GM21619 (cell line): ENCODE data around the gene CHTF8.
"Not testable (repeated sequence)": the region's sequence is repeated elsewhere in the genome, so short reads cannot be mapped to it uniquely, and the experiment has no call there.

Experiments used
- ATAC-seq: cut with Tn5 transposase; IDR thresholded peaks from one replicate; pipeline ENCODE4 v1.9.1; 2021; ENCODE audit not compliant: unreplicated experiment

Gene CHTF8

DNA sequence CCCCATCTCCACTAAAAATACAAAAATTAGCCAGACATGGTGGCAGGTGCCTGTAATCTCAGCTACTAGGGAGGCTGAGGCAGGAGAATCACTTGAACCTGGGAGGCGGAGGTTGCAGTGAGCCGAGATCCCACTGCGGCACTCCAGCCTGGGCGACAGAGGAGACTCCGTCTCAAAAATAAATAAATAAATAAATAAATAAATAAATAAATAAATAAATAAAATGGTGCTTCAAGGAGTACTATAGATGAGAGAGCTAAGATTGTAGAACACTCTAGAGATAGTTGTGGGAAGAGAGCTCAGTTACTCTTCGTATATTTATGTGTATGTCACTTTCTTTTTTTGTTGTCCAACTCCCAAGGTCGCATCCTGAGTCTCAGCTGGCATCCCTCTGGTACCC, 7.1 kb upstream of the CHTF8 start:
- not testable (repeated sequence) for ATAC-seq

DNA sequence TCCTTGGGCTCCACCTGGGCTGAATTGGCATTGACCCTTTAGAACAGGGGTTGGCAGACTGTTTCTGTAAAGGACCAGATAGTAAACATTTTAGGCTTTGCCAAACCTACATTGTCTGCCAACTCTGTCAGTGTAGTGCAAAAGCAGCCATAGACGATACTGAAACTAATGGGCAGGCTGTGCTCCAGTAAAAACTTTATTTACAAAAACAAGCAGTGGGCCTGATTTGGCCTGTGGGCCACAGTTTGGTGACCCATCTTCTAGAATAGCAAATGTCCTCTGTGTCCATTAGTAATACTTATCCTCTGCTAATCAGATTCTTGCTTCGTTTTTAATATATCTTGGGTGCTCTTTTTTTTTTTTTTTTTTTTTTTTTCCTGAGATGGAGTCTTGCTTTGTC, 6.2 kb upstream of the CHTF8 start:
- ATAC-seq, result no peak

- no peak for ATAC-seq
Measured at GRCh38 chr16:69133373-69133954, 1.1 kb upstream of the CHTF8 start.

DNA sequence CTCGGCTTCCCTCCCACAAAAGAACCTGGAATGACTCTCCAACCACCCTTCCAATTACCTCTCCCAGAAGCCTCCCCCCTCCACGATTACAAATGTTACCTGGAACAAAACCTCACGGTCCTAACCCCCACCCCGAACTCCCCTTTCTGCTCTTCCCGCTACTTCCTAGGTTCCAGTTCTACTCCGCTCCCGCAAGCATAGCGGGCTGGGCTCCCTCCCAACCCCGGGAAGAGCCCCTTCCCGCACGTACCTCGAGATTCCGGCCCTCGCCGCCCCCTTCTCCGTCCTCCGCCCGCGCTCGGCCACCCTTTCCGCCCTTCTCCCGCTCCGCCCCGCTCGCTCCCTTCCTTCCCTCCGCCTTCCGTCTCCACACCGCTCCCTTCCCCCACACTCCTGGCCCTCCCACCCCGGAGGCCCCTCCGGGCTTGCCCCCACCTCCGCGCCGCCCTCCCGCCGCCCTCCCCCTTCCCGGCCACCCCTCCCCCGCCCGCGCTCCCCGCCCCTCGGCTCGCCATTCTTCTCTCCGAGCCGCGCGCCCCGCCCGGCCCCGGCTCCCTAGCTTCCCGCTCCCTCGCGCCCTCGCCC, 457 bp downstream of the CHTF8 start:
- peak; percentile 35 for ATAC-seq

- ATAC-seq, result no peak
Measured at GRCh38 chr16:69131167-69131838, 1.1 kb downstream of the CHTF8 start.

DNA sequence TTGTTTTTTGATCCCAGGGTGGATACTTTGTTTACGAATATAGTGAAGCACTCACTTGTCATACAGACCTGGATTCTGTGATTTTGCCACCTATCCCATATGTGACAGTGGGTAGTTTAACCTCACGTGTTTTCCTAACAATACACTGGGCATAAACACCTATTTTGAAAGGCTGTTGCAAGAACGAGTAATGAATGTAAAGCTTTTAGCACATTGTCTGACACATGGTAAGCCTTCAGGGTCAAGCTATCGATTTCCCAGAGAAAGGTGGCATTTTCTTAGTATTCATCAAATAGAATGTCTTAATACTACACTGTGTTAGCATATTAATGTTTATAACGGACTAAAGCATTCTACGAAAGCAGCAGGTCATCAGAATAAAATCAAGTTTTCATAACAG, 1.9 kb downstream of the CHTF8 start:
- no peak for ATAC-seq

DNA sequence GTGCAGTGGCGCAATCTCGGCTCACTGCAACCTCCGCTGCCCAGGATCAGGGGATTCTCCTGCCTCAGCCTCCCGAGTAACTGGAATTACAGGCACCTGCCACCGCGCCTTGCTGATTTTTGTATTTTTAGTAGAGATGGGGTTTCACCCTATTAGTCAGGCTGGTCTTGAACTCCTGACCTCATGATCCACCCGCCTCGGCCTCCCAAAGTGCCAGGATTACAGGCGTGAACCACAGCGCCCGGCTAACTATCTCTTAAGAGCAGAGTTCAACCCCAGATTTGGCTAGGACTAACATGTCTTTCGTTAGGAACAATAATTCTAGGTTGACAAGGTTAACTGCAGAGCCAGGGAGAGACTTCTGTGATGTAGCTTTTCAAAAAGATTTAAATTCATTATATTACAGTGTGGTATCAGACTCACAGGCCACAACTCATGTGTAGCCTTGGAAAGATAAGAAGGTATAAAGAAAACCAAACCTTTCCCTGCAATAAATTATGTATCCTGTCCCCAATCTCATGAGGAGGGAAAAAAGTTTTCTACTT, 4.3 kb downstream of the CHTF8 start:
- ATAC-seq, result no peak

- ATAC-seq, result not testable (repeated sequence)
Measured at GRCh38 chr16:69126801-69127200, 5.6 kb downstream of the CHTF8 start.

- ATAC-seq, result no peak
Measured at GRCh38 chr16:69126221-69126620, 6.2 kb downstream of the CHTF8 start.

GRCh38 chr16:69124961-69125360, 7.4 kb downstream of the CHTF8 start:
- ATAC-seq, result not testable (repeated sequence)

- not testable (repeated sequence) for ATAC-seq
Measured at GRCh38 chr16:69124406-69124805, 8.0 kb downstream of the CHTF8 start.

- ATAC-seq, result no peak
Measured at GRCh38 chr16:69123910-69124309, 8.5 kb downstream of the CHTF8 start.

DNA sequence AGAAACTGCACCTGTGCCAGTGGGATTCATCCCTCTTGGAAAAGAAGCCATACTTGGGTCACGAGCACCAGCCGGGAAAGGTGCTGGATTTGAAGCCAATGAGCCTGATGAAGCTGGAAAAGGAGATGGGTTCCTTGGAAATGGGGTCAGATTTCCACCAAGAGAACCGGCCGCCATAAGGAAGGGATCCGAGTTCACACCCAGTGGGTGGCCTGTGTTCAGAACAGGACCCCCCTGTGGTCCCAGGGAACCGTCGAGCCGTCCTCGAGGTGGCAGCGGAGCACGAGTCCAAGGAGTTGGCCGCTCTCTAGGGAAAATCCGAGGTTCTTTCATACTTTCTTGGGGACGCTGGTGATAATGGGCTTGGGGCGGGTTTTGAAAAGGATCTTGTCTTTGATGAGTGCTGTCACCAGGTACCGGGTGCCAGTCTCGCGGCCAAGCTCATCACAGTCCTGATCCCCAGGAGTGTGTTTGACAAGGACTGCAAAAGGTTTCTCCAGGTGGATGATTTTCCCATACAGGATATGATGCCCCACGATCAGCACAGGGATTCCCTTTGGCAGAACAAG, 12.2 kb downstream of the CHTF8 start:
- ATAC-seq, result no peak

GRCh38 chr16:69119536-69119935, 12.9 kb downstream of the CHTF8 start:
- no peak for ATAC-seq

DNA sequence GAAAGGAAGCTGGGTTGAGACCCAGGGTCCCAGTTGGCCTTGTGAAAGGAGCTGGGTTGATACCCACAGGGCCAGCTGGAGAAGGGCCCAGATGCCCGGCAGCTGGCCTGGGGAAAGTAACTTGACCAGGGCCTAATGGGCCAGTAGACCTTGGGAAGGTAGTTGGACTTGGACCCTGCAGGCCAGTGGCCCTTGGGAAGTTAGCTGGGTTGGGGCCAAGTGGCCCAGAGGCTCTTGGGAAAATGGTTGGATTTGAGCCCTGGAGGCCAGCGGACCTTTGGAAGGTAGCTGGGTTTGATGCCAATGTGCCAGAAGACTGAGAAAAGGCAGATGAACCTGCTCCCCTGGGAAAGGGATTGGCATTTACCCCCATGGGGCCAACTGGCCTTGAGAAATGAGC, 13.4 kb downstream of the CHTF8 start:
- ATAC-seq, result no peak

- ATAC-seq, result no peak
Measured at GRCh38 chr16:69118468-69118867, 13.9 kb downstream of the CHTF8 start.

GRCh38 chr16:69116906-69117305, 15.5 kb downstream of the CHTF8 start:
- no peak for ATAC-seq

GRCh38 chr16:69116256-69116875, 16.0 kb downstream of the CHTF8 start:
- ATAC-seq, result no peak

GRCh38 chr16:69115837-69116236, 16.6 kb downstream of the CHTF8 start:
- ATAC-seq, result no peak

DNA sequence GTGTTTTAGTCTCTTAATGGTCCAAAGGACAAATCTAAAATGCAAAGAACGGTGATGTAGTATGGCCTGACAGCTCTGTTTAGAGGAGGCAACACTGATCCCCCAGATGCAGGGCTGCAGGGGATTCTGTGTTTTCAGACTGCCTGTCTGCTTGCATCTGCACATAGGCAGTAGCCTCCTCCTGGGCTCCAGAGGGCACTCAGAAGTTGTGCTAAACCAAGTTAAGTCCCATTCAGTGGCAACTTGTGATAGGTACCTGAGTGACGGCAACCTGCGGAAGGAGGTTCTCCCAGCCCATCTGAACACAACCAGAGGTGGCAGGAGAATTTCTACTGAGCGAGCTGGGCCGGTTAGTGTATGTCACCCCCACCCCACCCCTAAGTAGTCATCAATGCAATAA, 17.0 kb downstream of the CHTF8 start:
- ATAC-seq, result no peak

- no peak for ATAC-seq
Measured at GRCh38 chr16:69114976-69115355, 17.4 kb downstream of the CHTF8 start.
